Kidney epithelial cell (primary cell): ENCODE results near the gene MYBPC2. TPM values are rescaled to one million over a fixed set of nuclear protein-coding genes. Genes with fewer than 3 reads are reported as not detected.

Experiments
- DNase-seq: peaks from one replicate; pipeline ENCODE4 v3.0.0-alpha.2; 2010; ENCODE audit warnings: low read depth
- H3K27me3 ChIP-seq: 2 replicates; pipeline ENCODE4 v1.6.0; 2011; ENCODE audit warnings: low read length; ENCODE audit not compliant: control insufficient read depth, insufficient read depth
- H3K36me3 ChIP-seq: 2 replicates; pipeline ENCODE4 v1.5.1; 2011; ENCODE audit warnings: low read length; ENCODE audit not compliant: control insufficient read depth, insufficient read depth
- H3K4me3 ChIP-seq: 2 replicates; pipeline ENCODE4 v1.5.1; 2011; ENCODE audit warnings: low read depth, mild to moderate bottlenecking, control low read depth, low read length
- CTCF ChIP-seq: IDR thresholded peaks from 2 replicates; pipeline ENCODE4 v1.5.1; 2011; ENCODE audit warnings: mild to moderate bottlenecking, moderate library complexity, low read length, control low read depth, inconsistent platforms; ENCODE audit not compliant: insufficient read depth, poor library complexity, severe bottlenecking
- total RNA-seq: library from RNA; depleted of rRNA; stranded (reverse); fragments of >200 nt; gene quantifications from 2 replicates; pipeline ENCODE4 v1.2.3, GENCODE V29; 2015

Gene MYBPC2
- total RNA-seq, 1 donor from 2014 or later: 0.21 TPM

- peak overlapping the region; percentile 57 for H3K4me3 ChIP-seq
- DNase-seq: no peak
- no peak for TF ChIP-seq CTCF
- H3K27me3 ChIP-seq: peaks cover 46% of the 10 kb centered on the region
- H3K36me3 ChIP-seq: no peaks in the 10 kb centered on the region
Observed at GRCh38 chr19:50431343-50432220, 1.1 kb upstream of the MYBPC2 start.

- H3K4me3 ChIP-seq: no peak overlapping the region
- TF ChIP-seq CTCF: no peak
- no peak for DNase-seq
- H3K27me3 ChIP-seq: peaks cover 41% of the 10 kb centered on the region
- no peaks in the 10 kb centered on the region for H3K36me3 ChIP-seq
Observed at GRCh38 chr19:50433201-50434180, 799 bp downstream of the MYBPC2 start.

GRCh38 chr19:50434525-50434924 is 1.8 kb downstream of the MYBPC2 start:
- Histone ChIP-seq H3K4me3 (no peak overlapping the region), H3K36me3 (no peaks in the 10 kb centered on the region), H3K27me3 (peaks cover 39% of the 10 kb centered on the region)
- no peak for DNase-seq
- no peak for TF ChIP-seq CTCF

- Histone ChIP-seq H3K27me3 (peaks cover 35% of the 10 kb centered on the region), H3K36me3 (no peaks in the 10 kb centered on the region), H3K4me3 (no peak overlapping the region)
- no peak for TF ChIP-seq CTCF
- DNase-seq: no peak
Observed at GRCh38 chr19:50435221-50435620, 2.5 kb downstream of the MYBPC2 start.

- no peak for TF ChIP-seq CTCF
- Histone ChIP-seq H3K4me3 (no peak overlapping the region), H3K27me3 (peaks cover 31% of the 10 kb centered on the region), H3K36me3 (no peaks in the 10 kb centered on the region)
- no peak for DNase-seq
Observed at GRCh38 chr19:50435627-50436026, 2.9 kb downstream of the MYBPC2 start.
